IMR-90 (cell line): ENCODE measurements around the gene KYAT1. TPM values are rescaled to one million over a fixed set of nuclear protein-coding genes. Genes with fewer than 3 reads are reported as not detected.

Experiments used
- ATAC-seq: fragments of 200-7000 bp; cut with Tn5 transposase; 2 replicates; pipeline ENCODE4 v1.9.1; 2020; ENCODE audit warnings: low read depth, mild to moderate bottlenecking, moderate library complexity
- BruUV-seq: library from RNA; stranded (reverse); fragments of 400-500 nt; replicated peaks from 2 replicates; lab custom pipeline; 2021; lab: Mats Ljungman, UMichigan
- CTCF ChIA-PET: fragments of 300-600 bp; formaldehyde crosslinking; extraction: SDS; loops from one replicate; lab custom pipeline; 2021; ENCODE audit warnings: antibody characterized with exemption; lab: Yijun Ruan, JAX
- POLR2A ChIA-PET: fragments of 300-600 bp; sonication (Branson Sonifier 250); formaldehyde crosslinking; loops from one replicate; lab custom pipeline; 2022; ENCODE audit warnings: antibody characterized with exemption; ENCODE audit not compliant: unreplicated experiment; lab: Charles Lee
- DNase-seq: peaks from one replicate; pipeline ENCODE4 v3.0.0; 2013
- H2AFZ ChIP-seq: replicated peaks from 2 replicates; pipeline ENCODE3; 2013; ENCODE audit warnings: low read length, mild to moderate bottlenecking; ENCODE audit not compliant: poor library complexity
- H2AK5ac ChIP-seq: 2 replicates; pipeline ENCODE4 v1.6.1; 2013; ENCODE audit warnings: low read depth, low read length, inconsistent platforms
- H2AK9ac ChIP-seq: replicated peaks from 2 replicates; pipeline ENCODE3; 2013; ENCODE audit warnings: mild to moderate bottlenecking, low read depth, low read length, moderate library complexity; ENCODE audit not compliant: poor library complexity
- H2BK120ac ChIP-seq: 2 replicates; pipeline ENCODE4 v1.6.1; 2013; ENCODE audit warnings: low read depth, low read length, inconsistent platforms
- H2BK15ac ChIP-seq: 3 replicates; pipeline ENCODE4 v1.6.1; 2013; ENCODE audit warnings: low read depth, low read length, inconsistent platforms
- H2BK20ac ChIP-seq: 2 replicates; pipeline ENCODE4 v1.6.1; 2013; ENCODE audit warnings: low read depth, mild to moderate bottlenecking, inconsistent platforms, low read length, moderate library complexity
- H2BK5ac ChIP-seq: 2 replicates; pipeline ENCODE4 v1.6.1; 2013; ENCODE audit warnings: mild to moderate bottlenecking, low read depth, low read length, inconsistent platforms; ENCODE audit not compliant: poor library complexity, severe bottlenecking
- H3K14ac ChIP-seq: replicated peaks from 2 replicates; pipeline ENCODE4 v1.6.1; 2013; ENCODE audit warnings: low read depth, low read length, inconsistent platforms
- H3K18ac ChIP-seq: 2 replicates; pipeline ENCODE4 v1.6.1; 2013; ENCODE audit warnings: low read depth, low read length, control low read depth
- H3K23ac ChIP-seq: 2 replicates; pipeline ENCODE4 v1.6.1; 2013; ENCODE audit warnings: low read depth, low read length, inconsistent platforms
- H3K27ac ChIP-seq: 2 replicates; pipeline ENCODE4 v1.5.1; 2013; ENCODE audit warnings: mild to moderate bottlenecking, control low read depth, low read length; ENCODE audit not compliant: insufficient read depth
- H3K27me3 ChIP-seq: 2 replicates; pipeline ENCODE4 v1.6.1; 2013; ENCODE audit warnings: low read length; ENCODE audit not compliant: control insufficient read depth, insufficient read depth
- H3K36me3 ChIP-seq: 2 replicates; pipeline ENCODE4 v1.6.1; 2013; ENCODE audit warnings: low read length, mixed read lengths; ENCODE audit not compliant: control insufficient read depth, insufficient read depth
- H3K4ac ChIP-seq: 2 replicates; pipeline ENCODE4 v1.6.1; 2013; ENCODE audit warnings: low read depth, low read length, inconsistent platforms
- H3K4me1 ChIP-seq: 2 replicates; pipeline ENCODE4 v1.6.1; 2013; ENCODE audit warnings: low read length, mixed read lengths; ENCODE audit not compliant: control insufficient read depth, insufficient read depth
- H3K4me2 ChIP-seq: 2 replicates; pipeline ENCODE4 v1.6.1; 2013; ENCODE audit warnings: low read depth, mild to moderate bottlenecking, control low read depth, low read length, moderate library complexity
- H3K4me3 ChIP-seq: 2 replicates; pipeline ENCODE4 v1.5.1; 2013; ENCODE audit warnings: low read depth, mild to moderate bottlenecking, control low read depth, low read length, moderate library complexity; ENCODE audit not compliant: insufficient read depth
- H3K56ac ChIP-seq: 2 replicates; pipeline ENCODE4 v1.6.1; 2013; ENCODE audit warnings: low read length, inconsistent platforms; ENCODE audit not compliant: insufficient read depth; ENCODE audit errors: extremely low read depth
- H3K79me1 ChIP-seq, 2 experiments: 2 replicates each; pipeline ENCODE4 v1.6.1; 2013; ENCODE audit warnings: low read length in 2 of 2, inconsistent platforms in 1 of 2, low read depth in 1 of 2
- H3K9ac ChIP-seq: 2 replicates; pipeline ENCODE4 v1.6.1; 2013; ENCODE audit warnings: low read depth, low read length, control low read depth
- H3K9me1 ChIP-seq: 2 replicates; pipeline ENCODE4 v1.6.1; 2013; ENCODE audit warnings: low read length, inconsistent platforms; ENCODE audit not compliant: insufficient read depth
- H3K9me3 ChIP-seq: 2 replicates; pipeline ENCODE4 v1.6.1; 2013; ENCODE audit warnings: low read length; ENCODE audit not compliant: control insufficient read depth, insufficient read depth
- H4K20me1 ChIP-seq: 2 replicates; pipeline ENCODE4 v1.6.1; 2013; ENCODE audit warnings: low read length, inconsistent platforms; ENCODE audit not compliant: insufficient read depth
- H4K5ac ChIP-seq: 2 replicates; pipeline ENCODE4 v1.6.1; 2013; ENCODE audit warnings: mild to moderate bottlenecking, low read depth, low read length, control low read depth
- H4K8ac ChIP-seq, 2 experiments: 2 replicates each; pipeline ENCODE4 v1.6.1; 2013; ENCODE audit warnings: low read depth in 2 of 2, low read length in 2 of 2, control low read depth in 1 of 2, inconsistent platforms in 1 of 2
- H4K91ac ChIP-seq: 2 replicates; pipeline ENCODE4 v1.6.1; 2013; ENCODE audit warnings: low read depth, low read length, inconsistent platforms; ENCODE audit not compliant: insufficient read depth
- BHLHE40 ChIP-seq: fragments of 150-350 bp; IDR thresholded peaks from 2 replicates; pipeline ENCODE4 v1.6.1; 2016; ENCODE audit warnings: mild to moderate bottlenecking, low read depth, low read length
- CHD1 ChIP-seq: IDR thresholded peaks from 2 replicates; pipeline ENCODE4 v1.6.1; 2012; ENCODE audit warnings: low read depth, low read length, improper control_type of control experiment
- FOS ChIP-seq: fragments of 150-350 bp; IDR thresholded peaks from 2 replicates; pipeline ENCODE4 v1.6.1; 2016; ENCODE audit warnings: low read depth, low read length
- MAFK ChIP-seq: IDR thresholded peaks from 2 replicates; pipeline ENCODE4 v1.6.1; 2012; ENCODE audit warnings: low read depth, low read length, improper control_type of control experiment
- NFE2L2 ChIP-seq: fragments of 150-350 bp; IDR thresholded peaks from 2 replicates; pipeline ENCODE4 v1.6.1; 2016; ENCODE audit warnings: low read depth, mild to moderate bottlenecking, low read length
- RAD21 ChIP-seq: IDR thresholded peaks from 2 replicates; pipeline ENCODE4 v1.6.1; 2012; ENCODE audit warnings: low read length, improper control_type of control experiment
- RFX5 ChIP-seq: IDR thresholded peaks from 2 replicates; pipeline ENCODE4 v1.8.0; 2012; ENCODE audit warnings: low read depth, mild to moderate bottlenecking, low read length, moderate library complexity
- SMC3 ChIP-seq: fragments of 150-350 bp; IDR thresholded peaks from 2 replicates; pipeline ENCODE4 v1.6.1; 2016; ENCODE audit warnings: low read depth, mild to moderate bottlenecking, antibody characterized with exemption, low read length, moderate library complexity
- WGBS, 2 experiments: methylation state at CpG; one replicate each; pipeline versions ENCODE4 v1.1.5 to v1.1.7; 2013; ENCODE audit warnings: missing lambda C conversion rate in 2 of 2; ENCODE audit not compliant: insufficient read length in 1 of 2; ENCODE audit errors: extremely low coverage in 2 of 2; 5-methylcytosine and 5-hydroxymethylcytosine counted together
- dilution Hi-C: fragments of 300-500 bp; cut with HindIII; formaldehyde crosslinking; loops from one replicate; pipeline ENCODE4 v1.14.3; 2018; ENCODE audit warnings: low sequenced_read_pairs; ENCODE audit not compliant: unreplicated experiment
- in situ Hi-C: fragments of 300-500 bp; cut with MboI; formaldehyde crosslinking; loops from 3 replicates; pipeline ENCODE4 v1.14.3; 2019; ENCODE audit warnings: low sequenced_read_pairs, inconsistent platforms, mixed read lengths
- intact Hi-C: fragments of 100-400 bp; cut with micrococcal nuclease; formaldehyde crosslinking; loops from 2 replicates; pipeline ENCODE4 v1.10.0; 2022
- polyA plus RNA-seq, 3 experiments: library from polyadenylated mRNA; depleted of rRNA; stranded (reverse); fragments of >200 nt; gene quantifications; 2 replicates each; pipeline ENCODE4 v1.2.3, GENCODE V29; 2012; ENCODE audit warnings: low replicate concordance in 1 of 3
- total RNA-seq: library from RNA; depleted of rRNA; stranded (reverse); fragments of >200 nt; gene quantifications from 2 replicates; pipeline ENCODE4 v1.2.3, GENCODE V29; 2012
- TF ChIP-seq, protein P1 (sequence below): fragments of 150-350 bp; IDR thresholded peaks from 2 replicates; pipeline ENCODE4 v1.6.1; 2017; ENCODE audit warnings: mild to moderate bottlenecking, antibody characterized with exemption, low read length, low read depth

KYAT1 gene
- total and polyA plus RNA-seq, 2 of the 4 experiments (the other 2 are of a cell fraction), result 6.8 to 9.5 TPM

GRCh38 chr9:128898845-128899565 lies 17.3 kb upstream of the KYAT1 start:
- Histone ChIP-seq H3K36me3 (peaks cover 26% of the 10 kb centered on the region), H3K79me1 (peaks cover 21 to 72% of the 10 kb centered on the region in 2 experiments), H2BK5ac (no peak overlapping the region), H2AK5ac (no peak overlapping the region; the same call in 1 of the 2 replicates), H2AK9ac (peak overlapping the region; percentile 55), H4K20me1 (peaks cover 16% of the 10 kb centered on the region), H3K4me3 (no peak overlapping the region), H3K23ac (no peak overlapping the region), H3K18ac (no peak overlapping the region), H4K8ac (no peak overlapping the region), H3K9ac (no peak overlapping the region), H3K27ac (no peak overlapping the region), H4K91ac (no peak overlapping the region), H3K56ac (no peak overlapping the region), H3K4ac (no peak overlapping the region), H3K9me3 (no peaks in the 10 kb centered on the region), H4K5ac (no peak overlapping the region), H2BK20ac (no peak overlapping the region), H3K27me3 (no peaks in the 10 kb centered on the region), H2BK120ac (no peak overlapping the region), H2BK15ac (no peak overlapping the region), H3K4me2 (no peak overlapping the region), H3K4me1 (peaks cover 7% of the 10 kb centered on the region), H2AFZ (peak overlapping the region; percentile 58), H3K14ac (no peak overlapping the region), H3K9me1 (peaks cover 18% of the 10 kb centered on the region)
- BruUV-seq, result no TSS peak
- DNase-seq, result no peak
- dilution Hi-C loops (no loop called here), intact Hi-C loops (no loop called here), in situ Hi-C loops (no loop called here)
- CTCF ChIA-PET, result no interaction called here
- TF ChIP-seq, protein P1, sequence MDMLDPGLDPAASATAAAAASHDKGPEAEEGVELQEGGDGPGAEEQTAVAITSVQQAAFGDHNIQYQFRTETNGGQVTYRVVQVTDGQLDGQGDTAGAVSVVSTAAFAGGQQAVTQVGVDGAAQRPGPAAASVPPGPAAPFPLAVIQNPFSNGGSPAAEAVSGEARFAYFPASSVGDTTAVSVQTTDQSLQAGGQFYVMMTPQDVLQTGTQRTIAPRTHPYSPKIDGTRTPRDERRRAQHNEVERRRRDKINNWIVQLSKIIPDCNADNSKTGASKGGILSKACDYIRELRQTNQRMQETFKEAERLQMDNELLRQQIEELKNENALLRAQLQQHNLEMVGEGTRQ, result no peak
- no peak for TF ChIP-seq BHLHE40
- no peak for TF ChIP-seq MAFK
- no peak for TF ChIP-seq RAD21
- no peak for TF ChIP-seq CHD1
- TF ChIP-seq NFE2L2, result no peak
- TF ChIP-seq FOS, result no peak
- no peak for TF ChIP-seq SMC3
- TF ChIP-seq RFX5, result no peak
- POLR2A ChIA-PET, result no interaction called here
- 94% methylated on average over 5 of the region's 18 CpGs; no CpG with 5 or more reads in 1 of the 2 experiments for WGBS, 2 experiments
- ATAC-seq, result no peak
